Type B pancreatic cell (in vitro differentiated cells): ENCODE results near the gene MED12. TPM values are rescaled to one million over a fixed set of nuclear protein-coding genes. Genes with fewer than 3 reads are reported as not detected.
A peak's percentile ranks its signal among the peaks of the same experiment; 100 is the strongest.

Experiments
- DNase-seq: peaks from one replicate; pipeline ENCODE4 v3.0.0; 2021; ENCODE audit warnings: mixed read lengths; ENCODE audit not compliant: unreplicated experiment; ENCODE audit errors: extremely low spot score
- H3K27ac Mint-ChIP-seq: 2 replicates; pipeline ENCODE4 v1.8.0; 2021; ENCODE audit warnings: mild to moderate bottlenecking, mixed read lengths
- H3K27me3 Mint-ChIP-seq: 2 replicates; pipeline ENCODE4 v1.8.0; 2021; ENCODE audit warnings: mixed read lengths
- H3K36me3 Mint-ChIP-seq: 2 replicates; pipeline ENCODE4 v1.8.0; 2021; ENCODE audit warnings: mixed read lengths
- H3K4me1 Mint-ChIP-seq: one replicate; pipeline ENCODE4 v1.8.0; 2021; ENCODE audit warnings: mixed read lengths; ENCODE audit not compliant: unreplicated experiment
- H3K4me3 Mint-ChIP-seq: 2 replicates; pipeline ENCODE4 v1.8.0; 2021; ENCODE audit warnings: mild to moderate bottlenecking, mixed read lengths
- H3K9me3 Mint-ChIP-seq: 2 replicates; pipeline ENCODE4 v1.8.0; 2021; ENCODE audit warnings: mixed read lengths
- CTCF ChIP-seq: fragments of 200-600 bp; sonication (generic); conservative IDR thresholded peaks from 2 replicates; pipeline ENCODE4 v1.5.0; 2021; ENCODE audit warnings: antibody characterized with exemption, mild to moderate bottlenecking
- total RNA-seq: library from RNA; stranded (reverse); gene quantifications from 2 replicates; pipeline ENCODE4 v1.2.1, GENCODE V29; 2021; ENCODE audit warnings: low replicate concordance

Gene MED12
- total RNA-seq, 1 donor from 2014 or later = 77.2 TPM

- peaks cover 4% of the 10 kb centered on the region for H3K27me3 Mint-ChIP-seq
- H3K27ac Mint-ChIP-seq = no peak overlapping the region
- DNase-seq = no peak
- H3K36me3 Mint-ChIP-seq = peaks cover 6% of the 10 kb centered on the region
- H3K4me3 Mint-ChIP-seq = no peak overlapping the region
- no peaks in the 10 kb centered on the region for H3K9me3 Mint-ChIP-seq
- H3K4me1 Mint-ChIP-seq = no peaks in the 10 kb centered on the region
- no peak for TF ChIP-seq CTCF
These were observed 25.1 kb downstream of the MED12 start for GRCh38 chrX:71143508-71143907.

GRCh38 chrX:71144651-71145050 lies 26.3 kb downstream of the MED12 start, which contains the start of gene NLGN3:
NLGN3 (plus strand) TSS chrX:71144841; CDS start chrX:71147750, 2,909 bp downstream.
- Mint-ChIP-seq H3K27ac (peak within 1 kb of the TSS; percentile 28), H3K9me3 (no peaks in the 10 kb centered on the region)

GRCh38 chrX:71147496-71148277 lies 29.3 kb downstream of the MED12 start:
- H3K27ac Mint-ChIP-seq = no peak overlapping the region
- H3K27me3 Mint-ChIP-seq = peaks cover 4% of the 10 kb centered on the region
- H3K4me3 Mint-ChIP-seq = no peak overlapping the region
- TF ChIP-seq CTCF = no peak
- no peaks in the 10 kb centered on the region for H3K36me3 Mint-ChIP-seq
- H3K4me1 Mint-ChIP-seq = no peaks in the 10 kb centered on the region
- no peaks in the 10 kb centered on the region for H3K9me3 Mint-ChIP-seq
- DNase-seq = no peak

More at GRCh38 chrX:71144651-71145050, 26.3 kb downstream of the MED12 start, which contains the start of gene NLGN3:
- peaks cover 4% of the 10 kb centered on the region for H3K27me3 Mint-ChIP-seq
- no peak for DNase-seq
- no peak for TF ChIP-seq CTCF
- peak within 1 kb of the TSS; percentile 89 for H3K4me3 Mint-ChIP-seq
- H3K4me1 Mint-ChIP-seq = no peaks in the 10 kb centered on the region
- no peaks in the 10 kb centered on the region for H3K36me3 Mint-ChIP-seq

GRCh38 chrX:71148278-71148663 lies 29.9 kb downstream of the MED12 start:
- H3K27ac Mint-ChIP-seq = no peak overlapping the region
- H3K27me3 Mint-ChIP-seq = peaks cover 4% of the 10 kb centered on the region
- no peak overlapping the region for H3K4me3 Mint-ChIP-seq
- H3K9me3 Mint-ChIP-seq = no peaks in the 10 kb centered on the region
- H3K4me1 Mint-ChIP-seq = no peaks in the 10 kb centered on the region
- no peak for DNase-seq
- TF ChIP-seq CTCF = no peak
- no peaks in the 10 kb centered on the region for H3K36me3 Mint-ChIP-seq

GRCh38 chrX:71151366-71151765 lies 33.0 kb downstream of the MED12 start:
- Mint-ChIP-seq H3K9me3 (no peaks in the 10 kb centered on the region), H3K36me3 (peaks cover 6% of the 10 kb centered on the region), H3K4me1 (no peaks in the 10 kb centered on the region), H3K27ac (no peak overlapping the region), H3K4me3 (no peak overlapping the region), H3K27me3 (peaks cover 1% of the 10 kb centered on the region)
- DNase-seq = no peak
- no peak for TF ChIP-seq CTCF
